DOHH2 (cell line): ENCODE results near the gene CBS.
"Not testable (repeated sequence)": the region's sequence is repeated elsewhere in the genome, so short reads cannot be mapped to it uniquely, and the experiment has no call there.

Experiments
- H3F3A ChIP-seq: fragments of 200-600 bp; sonication (generic), shearing (Covaris generic); 2 replicates; pipeline ENCODE4 v1.6.0; 2016; ENCODE audit warnings: antibody characterized with exemption, mild to moderate bottlenecking; ENCODE audit not compliant: control insufficient read depth, insufficient read depth
- H3K27ac ChIP-seq: fragments of 200-600 bp; sonication (generic); 2 replicates; pipeline ENCODE4 v1.5.1; 2014; ENCODE audit warnings: low read depth, mild to moderate bottlenecking, low read length, moderate library complexity
- H3K27me3 ChIP-seq: fragments of 200-600 bp; sonication (generic); 2 replicates; pipeline ENCODE4 v1.6.1; 2014; ENCODE audit warnings: mild to moderate bottlenecking, low read length, mixed read lengths; ENCODE audit not compliant: control insufficient read depth
- H3K36me3 ChIP-seq: fragments of 200-600 bp; sonication (generic); 2 replicates; pipeline ENCODE4 v1.6.1; 2014; ENCODE audit warnings: mild to moderate bottlenecking, low read length, moderate library complexity, mixed read lengths; ENCODE audit not compliant: control insufficient read depth
- H3K4me1 ChIP-seq: fragments of 200-600 bp; sonication (generic); 2 replicates; pipeline ENCODE4 v1.6.1; 2014; ENCODE audit warnings: mild to moderate bottlenecking, low read length, mixed read lengths; ENCODE audit not compliant: control insufficient read depth
- H3K4me2 ChIP-seq: fragments of 200-600 bp; sonication (generic); 2 replicates; pipeline ENCODE4 v1.6.0; 2014; ENCODE audit warnings: mild to moderate bottlenecking, low read length, moderate library complexity
- H3K4me3 ChIP-seq: fragments of 200-600 bp; sonication (generic); 2 replicates; pipeline ENCODE4 v1.5.1; 2014; ENCODE audit warnings: mild to moderate bottlenecking, low read length, mixed read lengths
- H3K79me2 ChIP-seq: fragments of 200-600 bp; sonication (generic); 2 replicates; pipeline ENCODE4 v1.6.1; 2014; ENCODE audit warnings: mild to moderate bottlenecking, low read length, mixed read lengths; ENCODE audit not compliant: control insufficient read depth
- H3K9me2 ChIP-seq: fragments of 200-600 bp; sonication (generic); replicated peaks from 2 replicates; pipeline ENCODE4 v1.6.1; 2014; ENCODE audit warnings: mild to moderate bottlenecking, low read length, mixed read lengths; ENCODE audit not compliant: control insufficient read depth
- H3K9me3 ChIP-seq: fragments of 200-600 bp; sonication (generic); 2 replicates; pipeline ENCODE4 v1.6.1; 2014; ENCODE audit warnings: antibody characterized with exemption, low read length, mixed read lengths; ENCODE audit not compliant: control insufficient read depth, insufficient read depth
- H4K20me1 ChIP-seq: fragments of 200-600 bp; sonication (generic); 2 replicates; pipeline ENCODE4 v1.6.0; 2014; ENCODE audit warnings: low read depth, mild to moderate bottlenecking, antibody characterized with exemption, low read length, moderate library complexity; ENCODE audit not compliant: control insufficient read depth, insufficient read depth

The CBS gene

DNA sequence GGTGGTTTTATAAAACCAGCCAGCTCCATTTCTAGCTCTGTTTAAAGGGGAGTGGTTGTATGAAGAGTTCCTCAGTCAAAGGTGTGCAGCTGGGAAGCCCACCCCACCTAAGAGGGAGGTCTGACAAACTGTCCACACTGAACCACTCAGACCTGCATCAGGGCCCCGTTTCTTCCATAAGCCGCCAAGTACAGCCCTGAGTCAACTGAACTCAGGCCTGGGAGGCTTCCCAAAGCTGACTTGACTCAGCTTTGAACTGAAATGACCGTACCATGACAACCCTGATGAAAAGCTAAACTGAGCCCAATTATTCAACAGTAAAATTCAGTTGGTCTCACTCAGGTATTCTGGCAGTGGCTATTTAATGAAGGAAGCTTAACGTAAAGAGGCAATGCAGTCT is 26.6 kb upstream of the CBS start:
- peaks cover 11% of the 10 kb centered on the region for H3K79me2 ChIP-seq
- not testable (repeated sequence) for H3K9me2 ChIP-seq, H3K4me3 ChIP-seq, H3K4me1 ChIP-seq, H3K9me3 ChIP-seq, H3F3A ChIP-seq, H3K36me3 ChIP-seq, H4K20me1 ChIP-seq, H3K4me2 ChIP-seq, H3K27ac ChIP-seq, H3K27me3 ChIP-seq

DNA sequence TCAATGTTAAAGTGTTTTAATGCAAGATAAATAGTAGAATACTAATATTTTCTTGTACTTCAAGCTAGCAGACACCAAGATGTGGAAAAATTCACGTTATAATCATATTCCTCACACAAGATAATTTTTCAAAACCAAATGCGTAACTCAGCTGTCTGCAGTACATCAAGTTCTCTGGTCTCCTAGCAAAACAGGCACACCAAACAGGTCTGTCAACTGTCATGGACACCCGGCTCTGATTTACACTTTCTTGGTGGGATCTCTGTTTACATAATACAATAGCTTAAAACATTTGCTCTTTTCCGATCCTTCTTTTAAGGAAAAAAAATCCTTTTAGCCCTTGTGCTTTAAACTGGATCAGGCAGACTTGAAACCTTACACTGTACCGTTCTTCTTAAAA is 26.0 kb upstream of the CBS start:
- not testable (repeated sequence) for H3K4me2 ChIP-seq, H3K9me3 ChIP-seq, H3F3A ChIP-seq, H4K20me1 ChIP-seq, H3K27me3 ChIP-seq, H3K27ac ChIP-seq, H3K9me2 ChIP-seq, H3K79me2 ChIP-seq, H3K4me3 ChIP-seq, H3K4me1 ChIP-seq, H3K36me3 ChIP-seq

DNA sequence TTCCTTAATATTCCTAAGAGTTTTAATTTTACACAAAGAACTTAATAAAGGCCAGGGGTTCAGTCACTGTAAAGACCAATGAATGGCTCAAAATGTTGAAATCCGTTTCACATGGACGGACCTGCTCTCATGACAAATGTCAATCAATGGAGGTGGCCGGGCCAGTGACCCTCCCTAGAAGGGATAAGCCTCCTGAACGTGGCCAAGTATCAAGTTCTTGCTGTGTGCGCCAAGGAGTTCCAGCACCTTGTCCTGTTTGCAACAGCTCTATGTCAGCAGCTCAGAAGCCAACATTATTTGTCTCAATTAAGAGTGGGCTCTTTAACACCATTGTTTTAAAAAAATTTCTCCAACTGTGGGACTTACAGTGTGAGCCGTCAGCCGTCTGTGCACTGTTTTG is 25.4 kb upstream of the CBS start:
- H3K4me3 ChIP-seq, H3K27me3 ChIP-seq, H3F3A ChIP-seq, H3K9me2 ChIP-seq, H3K27ac ChIP-seq, H3K36me3 ChIP-seq, H3K4me2 ChIP-seq, H3K4me1 ChIP-seq, H3K79me2 ChIP-seq, H3K9me3 ChIP-seq, H4K20me1 ChIP-seq: not testable (repeated sequence)

DNA sequence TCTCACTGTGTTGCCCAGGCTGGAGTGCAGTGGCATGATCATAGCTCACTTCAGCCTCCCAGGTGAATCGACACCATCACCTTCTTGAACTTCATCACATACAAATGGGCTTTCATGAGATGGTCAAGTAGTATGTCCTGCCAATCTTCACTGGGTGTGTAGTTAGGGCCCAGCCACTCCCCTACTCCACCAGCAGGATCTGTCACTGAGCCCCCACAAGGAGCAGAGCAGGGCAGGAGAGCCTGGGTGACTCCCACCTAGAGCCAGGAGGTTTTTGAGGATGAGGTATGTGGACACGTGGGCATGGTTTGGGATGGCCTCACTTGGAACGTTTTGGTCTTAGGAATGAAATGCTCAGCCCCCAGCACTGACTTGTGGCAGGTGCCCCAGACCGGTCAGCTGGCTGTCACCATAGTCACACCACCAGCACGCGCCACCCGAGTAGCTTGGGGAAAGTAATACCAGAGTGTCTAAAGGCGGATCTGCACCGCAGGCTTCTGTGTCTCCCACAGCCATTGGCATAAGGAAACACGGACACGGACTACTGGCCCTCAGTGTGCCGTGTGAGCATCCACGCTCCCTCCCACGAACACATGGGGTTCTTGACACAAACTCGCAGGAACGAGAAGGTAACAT is 16.5 kb upstream of the CBS start:
- not testable (repeated sequence) for H3K9me3 ChIP-seq, H3K4me3 ChIP-seq, H3K27ac ChIP-seq, H3K27me3 ChIP-seq, H4K20me1 ChIP-seq, H3K79me2 ChIP-seq, H3F3A ChIP-seq, H3K9me2 ChIP-seq, H3K4me2 ChIP-seq, H3K36me3 ChIP-seq
- H3K4me1 ChIP-seq: peaks cover 12% of the 10 kb centered on the region

DNA sequence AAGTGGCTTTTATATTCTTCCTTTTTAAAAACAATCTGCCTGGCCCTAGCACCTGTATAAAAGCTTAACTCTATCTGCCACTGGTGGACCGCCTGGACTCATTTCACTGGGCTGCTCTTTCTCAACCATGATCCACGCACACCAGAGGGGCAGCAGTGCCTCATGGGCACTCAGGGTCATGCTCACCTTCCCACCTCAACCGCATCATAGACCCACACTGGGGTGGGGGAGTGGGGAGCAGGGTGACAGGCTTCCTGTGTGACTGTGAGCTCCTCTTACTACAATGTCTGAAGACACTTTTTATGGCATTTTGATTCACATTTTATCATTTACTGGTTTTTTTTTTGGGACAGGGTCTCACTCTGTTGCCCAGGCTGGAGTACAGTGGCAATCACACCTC is 15.3 kb upstream of the CBS start:
- not testable (repeated sequence) for H3K9me3 ChIP-seq, H3K9me2 ChIP-seq, H3K79me2 ChIP-seq, H3K36me3 ChIP-seq, H3K27ac ChIP-seq, H3K4me3 ChIP-seq, H3F3A ChIP-seq, H3K27me3 ChIP-seq, H4K20me1 ChIP-seq, H3K4me2 ChIP-seq
- peaks cover 13% of the 10 kb centered on the region for H3K4me1 ChIP-seq

DNA sequence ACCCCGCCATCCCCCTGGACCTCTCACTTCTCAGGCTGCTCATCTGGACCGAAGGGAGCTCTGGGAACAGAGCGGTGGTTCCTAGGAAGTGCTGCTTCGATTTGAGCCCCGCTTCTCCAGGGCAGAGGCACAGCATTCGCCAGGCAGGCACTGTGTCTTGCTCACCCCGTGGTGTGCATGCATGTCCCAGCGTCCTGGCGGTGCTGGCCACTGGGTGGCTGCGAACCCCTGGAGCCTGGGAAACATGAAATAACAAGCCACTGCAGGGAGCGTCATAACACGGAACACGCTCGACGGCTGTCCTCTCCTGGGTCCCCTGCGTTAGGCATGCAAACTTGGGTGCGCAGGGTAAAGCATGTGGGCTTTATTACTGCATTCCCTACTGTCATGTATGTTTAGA is 13.8 kb upstream of the CBS start:
- peaks cover 13% of the 10 kb centered on the region for H3K4me1 ChIP-seq
- H3K79me2 ChIP-seq, H3K9me3 ChIP-seq, H3K4me2 ChIP-seq, H3K4me3 ChIP-seq, H3K36me3 ChIP-seq, H3F3A ChIP-seq, H4K20me1 ChIP-seq, H3K27ac ChIP-seq, H3K27me3 ChIP-seq, H3K9me2 ChIP-seq: not testable (repeated sequence)

DNA sequence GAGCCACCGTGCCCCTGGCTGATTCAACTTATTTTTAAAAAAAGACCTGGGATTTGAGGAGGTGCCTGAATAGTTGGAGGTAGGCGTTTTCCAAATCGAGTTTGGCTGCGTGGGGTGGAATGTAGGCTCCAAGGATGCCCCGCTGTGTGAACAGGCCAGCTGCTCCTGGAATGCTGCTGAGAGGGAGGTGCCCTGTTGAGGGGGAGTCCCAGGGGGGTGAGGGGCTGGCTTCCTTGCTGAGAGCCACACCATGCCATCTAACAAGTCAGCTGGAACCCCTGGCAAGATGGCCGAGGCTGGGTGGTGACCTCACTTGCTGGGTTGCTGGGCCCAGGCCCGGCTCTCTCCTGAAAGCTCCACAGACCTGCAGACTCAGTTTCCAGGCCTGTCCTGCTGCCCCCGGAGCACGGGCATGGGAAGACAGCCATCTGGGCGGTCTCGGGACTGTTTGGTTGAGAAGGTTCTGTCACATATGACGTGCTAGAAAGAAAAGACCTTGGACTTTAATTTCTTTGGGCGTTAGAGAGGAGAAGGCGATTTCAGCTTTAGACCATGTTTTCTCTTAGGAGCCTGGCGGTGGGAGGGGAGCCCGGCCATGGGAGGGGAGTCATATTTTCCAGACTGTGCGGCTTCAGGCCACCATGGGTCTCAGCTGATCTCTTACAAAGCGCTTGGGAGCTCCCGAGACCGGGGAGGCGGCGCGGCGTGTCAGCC is 7.1 kb upstream of the CBS start:
- not testable (repeated sequence) for H3K4me2 ChIP-seq, H3K27me3 ChIP-seq, H3K9me2 ChIP-seq, H3K27ac ChIP-seq, H3K36me3 ChIP-seq, H4K20me1 ChIP-seq, H3K4me3 ChIP-seq, H3K79me2 ChIP-seq, H3K9me3 ChIP-seq, H3K4me1 ChIP-seq, H3F3A ChIP-seq

DNA sequence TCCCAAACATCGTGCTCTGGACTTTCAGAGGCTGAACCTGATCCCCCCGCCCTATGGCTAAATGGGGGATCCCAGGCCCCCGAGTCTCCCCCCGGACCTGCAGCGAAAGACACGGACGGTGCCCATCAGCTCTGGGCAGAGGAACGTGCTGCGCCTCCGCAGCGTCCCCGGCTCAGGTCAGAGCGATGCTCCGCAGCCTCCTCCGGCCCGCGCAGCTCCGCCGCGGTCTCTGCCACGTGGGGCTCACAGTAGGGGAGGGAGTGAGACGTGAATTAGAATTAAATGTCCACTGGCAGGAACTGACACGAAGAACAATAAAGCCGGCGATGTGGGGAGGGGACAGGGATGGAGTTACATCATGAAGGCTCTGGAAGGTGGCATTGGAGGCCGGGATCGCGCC is 1.0 kb upstream of the CBS start:
- not testable (repeated sequence) for H3K4me2 ChIP-seq, H3K79me2 ChIP-seq, H4K20me1 ChIP-seq, H3K9me2 ChIP-seq, H3K27ac ChIP-seq, H3K4me1 ChIP-seq, H3K36me3 ChIP-seq, H3K9me3 ChIP-seq, H3K27me3 ChIP-seq, H3K4me3 ChIP-seq, H3F3A ChIP-seq
